HG03457 (cell line): ENCODE measurements around the gene REV3L.
"Not testable (repeated sequence)": the region's sequence is repeated elsewhere in the genome, so short reads cannot be mapped to it uniquely, and the experiment has no call there.

Source experiments
- ATAC-seq: cut with Tn5 transposase; IDR thresholded peaks from one replicate; pipeline ENCODE4 v1.9.1; 2021; ENCODE audit warnings: moderate number of reproducible peaks; ENCODE audit not compliant: unreplicated experiment

The REV3L gene

DNA sequence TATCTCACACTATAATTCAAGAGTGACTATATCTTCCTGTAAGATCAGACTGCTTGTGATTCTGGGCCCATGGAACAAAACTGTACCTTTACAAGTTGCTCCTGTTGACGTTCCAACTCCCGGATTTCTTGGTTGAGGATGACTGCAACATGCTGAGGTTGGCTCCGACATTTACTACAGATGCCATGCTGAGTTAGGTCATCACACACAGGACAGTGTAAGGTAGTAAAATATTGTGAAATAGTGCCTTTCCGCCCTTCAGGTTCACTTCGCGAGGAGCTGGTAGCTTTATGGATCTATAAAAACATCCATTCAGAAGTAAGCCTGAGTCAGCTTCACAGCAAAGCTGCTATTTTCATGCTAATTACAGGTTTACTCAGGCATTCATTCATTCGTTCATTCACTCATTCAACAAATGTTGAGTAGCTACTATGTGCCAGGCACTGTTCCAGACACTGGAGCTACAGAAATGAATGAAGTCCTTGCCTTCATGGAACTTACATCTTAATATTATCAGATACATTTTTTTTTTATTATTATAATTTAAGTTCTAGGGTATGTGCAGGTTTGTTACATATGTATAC lies 175.7 kb downstream of the REV3L start:
- ATAC-seq, result no peak

DNA sequence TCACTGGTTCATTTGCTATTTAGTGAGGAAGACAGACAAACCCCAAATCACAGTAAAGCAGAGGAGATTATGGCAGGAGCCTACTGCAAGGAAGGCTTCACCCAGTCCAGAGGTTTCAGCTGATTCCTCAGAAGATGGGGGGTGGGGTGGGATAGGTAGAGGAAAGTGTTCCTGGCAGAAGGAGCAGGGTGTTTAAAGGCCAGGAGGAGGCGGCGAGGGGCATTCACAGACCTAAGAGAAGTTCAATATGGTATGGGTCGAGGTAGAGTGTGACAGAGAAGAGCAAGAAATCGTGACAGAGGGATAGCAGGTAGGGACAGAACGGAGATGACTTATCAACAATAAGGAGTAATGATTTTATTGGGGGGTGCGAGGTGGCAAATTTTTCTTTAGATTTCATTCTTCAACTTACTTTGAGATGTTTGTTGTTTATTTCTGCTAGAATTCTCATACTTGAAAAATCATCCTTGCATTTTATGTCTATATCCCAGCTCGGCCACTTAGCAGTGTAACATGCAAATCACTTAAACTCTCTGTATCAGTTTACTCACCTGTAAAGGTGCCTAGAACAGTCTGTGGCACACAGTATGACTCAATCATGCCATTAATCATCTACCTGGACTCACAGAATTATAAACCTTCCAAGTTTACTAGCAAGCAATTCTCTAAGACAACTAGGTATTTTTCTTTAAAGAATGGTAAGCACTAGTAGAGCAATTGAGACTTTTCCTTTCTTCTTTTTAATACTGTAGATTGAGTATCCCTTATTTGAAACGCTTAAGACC lies 176.7 kb downstream of the REV3L start:
- ATAC-seq, result no peak

DNA sequence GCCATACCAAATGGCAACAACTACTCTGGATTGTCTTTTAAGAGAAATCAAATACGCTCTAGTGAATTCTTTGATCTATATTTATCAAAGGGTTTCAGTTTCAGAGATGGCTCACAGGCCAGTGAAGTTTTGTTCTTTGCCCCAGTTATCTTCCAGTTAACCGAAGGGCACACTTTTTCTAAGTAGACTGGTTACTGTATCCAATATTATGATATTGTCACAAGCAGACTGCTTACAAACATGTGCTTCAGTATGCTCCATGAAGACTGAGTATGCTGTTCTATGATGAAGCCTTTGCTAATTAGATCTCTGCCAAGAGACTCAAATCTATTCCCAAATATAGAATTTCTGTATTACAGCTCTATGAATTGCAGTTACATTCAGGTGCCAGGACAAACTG lies 181.1 kb downstream of the REV3L start:
- no peak for ATAC-seq

DNA sequence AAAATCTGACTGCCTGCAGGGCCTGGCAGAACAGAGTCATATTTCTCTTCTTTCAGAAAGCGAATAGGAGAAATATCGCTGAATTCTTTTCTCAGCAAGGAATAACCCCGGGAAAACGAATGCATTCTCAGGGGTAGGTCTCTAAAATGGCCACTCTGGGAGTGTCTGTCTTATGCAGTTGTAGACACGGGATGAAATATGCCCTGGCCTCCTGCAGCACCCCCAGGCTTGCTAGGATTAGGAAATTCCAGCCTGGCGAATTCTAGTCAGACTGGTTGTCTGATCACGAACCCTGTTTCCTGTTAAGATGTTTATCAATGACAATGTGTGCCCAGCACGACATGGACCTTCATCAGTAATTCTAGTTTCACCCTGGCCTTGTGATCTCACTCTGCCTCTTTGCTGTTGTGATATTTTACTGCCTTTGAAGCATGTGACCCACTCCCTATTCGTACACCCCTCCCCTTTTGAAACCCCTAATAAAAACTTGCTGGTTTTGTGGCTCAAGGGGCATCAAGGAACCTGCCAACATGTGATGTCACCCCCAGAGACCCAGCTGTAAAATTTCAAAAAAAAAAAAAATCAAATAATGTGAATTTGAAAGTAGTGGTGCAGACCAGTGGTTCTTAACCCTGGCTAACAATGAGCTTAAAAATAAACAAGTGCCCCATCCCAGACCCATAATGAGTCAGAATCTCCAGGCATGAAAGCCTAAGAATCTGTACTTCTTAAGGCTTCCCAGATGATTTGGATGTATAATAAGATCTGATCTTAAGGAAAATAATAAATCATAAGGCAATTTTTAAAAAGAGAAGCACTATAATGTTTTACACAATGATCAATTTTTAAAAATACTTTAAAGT lies 181.8 kb downstream of the REV3L start:
- not testable (repeated sequence) for ATAC-seq

DNA sequence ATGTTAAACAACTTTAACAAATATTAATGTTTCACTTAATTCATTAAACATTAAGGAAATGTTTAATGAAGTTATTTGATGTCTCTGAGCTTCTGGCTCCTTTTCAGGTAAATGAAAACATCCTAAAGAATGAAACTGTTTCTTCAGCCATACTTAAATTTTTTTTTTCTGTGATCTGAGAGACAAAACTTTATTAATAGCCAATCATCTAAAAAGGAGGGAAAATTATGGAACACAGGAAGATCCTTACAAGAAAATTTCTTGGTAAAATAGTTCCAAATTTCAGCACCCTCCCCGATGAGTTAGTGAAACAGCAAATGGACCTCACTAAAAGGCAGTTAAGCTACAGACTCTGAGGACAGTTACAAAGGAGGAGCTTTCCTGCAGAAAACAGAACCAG lies 185.2 kb downstream of the REV3L start:
- no peak for ATAC-seq

DNA sequence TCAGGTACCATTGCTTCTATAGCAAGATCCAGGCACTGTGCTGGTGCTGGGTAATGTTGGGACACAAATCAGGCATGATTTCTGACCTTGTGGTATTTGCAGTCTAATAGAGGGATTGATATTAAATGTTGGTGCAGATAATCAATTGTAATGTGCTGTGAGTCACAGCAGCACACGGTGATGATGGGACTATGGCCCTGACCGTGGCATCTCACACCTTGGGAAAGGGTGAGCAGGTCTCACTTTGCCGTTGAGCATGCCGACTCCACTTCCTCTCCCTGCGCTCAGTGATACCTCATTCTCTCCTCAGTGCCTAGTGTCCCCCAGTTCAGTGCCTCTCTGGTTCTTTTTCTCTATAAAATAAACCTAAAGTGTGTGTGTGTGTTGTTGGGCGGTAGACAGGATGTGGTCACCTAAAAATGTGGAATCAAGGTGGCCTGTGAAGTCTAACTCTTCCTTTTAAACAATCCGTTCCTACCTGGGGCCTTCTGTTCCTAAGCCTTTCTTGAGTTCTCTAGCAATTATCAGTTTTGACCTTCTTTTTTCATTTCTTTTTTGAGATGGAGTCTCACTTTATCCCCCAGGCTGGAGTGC lies 188.5 kb downstream of the REV3L start:
- no peak for ATAC-seq

DNA sequence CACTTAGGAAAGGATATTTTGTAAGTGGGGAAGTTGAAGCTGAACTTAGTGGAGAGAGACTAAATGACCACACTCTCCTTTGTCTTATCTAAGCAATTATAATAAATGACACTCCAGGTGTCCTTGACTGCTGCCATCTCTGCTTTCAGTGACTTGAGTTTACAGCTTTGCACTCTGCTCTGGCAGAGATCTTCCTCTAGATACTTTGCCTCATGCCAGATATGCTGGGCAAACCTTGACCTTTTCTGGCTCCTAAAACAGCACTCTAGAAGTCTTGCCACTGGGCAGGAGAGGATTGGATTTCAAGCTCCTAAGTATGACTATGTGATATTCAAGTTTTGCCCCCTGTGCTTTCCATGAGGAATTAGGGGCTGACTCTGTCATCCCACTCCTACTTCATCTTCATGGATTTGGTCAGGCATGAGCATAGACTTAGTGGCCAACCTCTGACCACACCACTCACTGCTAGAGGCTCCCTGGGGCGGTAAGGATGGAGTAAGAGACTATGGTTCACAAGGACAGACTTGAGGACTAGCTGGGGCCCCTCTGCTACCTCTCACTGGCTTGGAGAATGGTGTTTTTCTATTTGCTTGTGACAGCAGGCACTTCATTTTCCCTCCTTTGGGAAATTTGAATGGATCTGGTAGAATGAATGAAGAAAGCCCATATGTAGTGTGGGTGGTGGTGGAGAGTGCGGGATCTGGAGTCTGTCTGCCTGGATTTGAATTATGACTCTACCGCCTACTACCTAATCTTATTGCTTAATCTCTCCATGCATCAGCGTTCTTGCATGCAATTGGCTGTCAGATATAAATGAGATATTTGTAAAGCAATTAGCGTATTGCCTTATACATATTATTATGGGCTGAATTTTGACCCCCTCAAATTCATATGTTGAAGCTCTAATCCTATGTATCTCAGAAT lies 191.4 kb downstream of the REV3L start:
- ATAC-seq, result no peak

DNA sequence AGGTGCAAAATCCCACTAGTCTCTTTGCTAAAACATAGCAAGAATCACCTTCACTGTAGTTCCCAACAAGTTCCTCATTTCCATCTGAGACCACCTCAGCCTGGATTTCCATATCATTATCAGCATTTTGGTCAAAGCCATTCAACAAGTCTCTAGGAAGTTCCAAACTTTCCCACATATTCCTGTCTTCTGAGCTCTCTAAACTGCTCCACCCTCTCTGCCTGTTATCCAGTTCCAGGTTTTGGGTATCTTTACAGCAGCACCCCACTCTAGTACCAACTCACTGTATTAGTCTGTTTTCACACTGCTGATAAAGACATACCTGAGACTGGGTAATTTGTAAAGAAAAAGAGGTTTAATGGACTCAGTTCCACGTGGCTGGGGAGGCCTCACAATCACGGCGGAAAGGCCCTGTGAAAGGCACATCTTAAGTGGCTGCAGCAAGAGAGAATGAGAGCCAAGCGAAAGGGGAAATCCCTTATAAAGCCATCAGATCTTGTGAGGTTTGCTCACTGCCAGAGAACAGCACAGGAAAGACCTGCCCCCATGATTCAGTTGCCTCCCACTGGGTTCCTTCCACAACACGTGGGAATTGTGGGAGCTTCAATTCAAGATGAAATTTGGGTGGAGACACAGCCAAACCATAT lies 192.2 kb downstream of the REV3L start:
- ATAC-seq, result not testable (repeated sequence)

DNA sequence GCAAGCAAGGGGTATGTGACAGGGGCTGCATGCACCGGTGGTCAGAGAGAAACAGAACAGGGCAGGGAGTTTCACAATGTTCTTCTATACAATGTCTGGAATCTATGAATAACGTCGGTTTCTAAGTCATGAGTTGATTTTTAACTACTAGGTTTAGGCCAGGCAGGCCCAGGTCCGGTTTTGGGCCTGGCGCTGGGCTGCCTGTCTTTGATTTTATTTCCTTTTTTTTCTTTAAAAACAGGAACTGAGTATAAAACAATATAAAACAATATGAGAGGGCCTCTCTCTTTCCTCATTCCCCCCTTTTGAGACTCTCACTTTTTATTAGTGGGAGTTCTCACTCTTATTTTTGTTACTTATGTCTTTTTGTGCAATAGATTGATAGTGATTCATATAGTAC lies 198.7 kb downstream of the REV3L start:
- ATAC-seq, result not testable (repeated sequence)

DNA sequence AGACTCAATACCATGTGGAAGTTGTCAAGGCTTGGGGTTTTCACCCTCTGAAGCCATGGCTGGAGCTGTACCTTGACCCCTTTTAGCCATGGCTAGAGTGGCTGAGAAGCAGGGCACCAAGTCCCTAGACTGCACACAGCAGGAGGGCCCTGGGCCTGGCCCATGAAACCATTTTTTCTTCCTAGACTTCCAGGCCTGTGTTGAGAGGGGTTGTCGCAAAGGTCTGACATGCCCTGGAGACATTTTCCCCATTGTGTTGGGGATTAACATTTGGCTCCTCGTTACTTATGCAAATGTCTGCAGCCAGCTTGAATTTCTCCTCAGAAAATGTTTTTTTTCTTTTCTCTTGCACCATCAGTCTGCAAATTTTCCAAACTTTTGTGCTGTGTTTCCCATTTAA lies 199.3 kb downstream of the REV3L start:
- no peak for ATAC-seq

DNA sequence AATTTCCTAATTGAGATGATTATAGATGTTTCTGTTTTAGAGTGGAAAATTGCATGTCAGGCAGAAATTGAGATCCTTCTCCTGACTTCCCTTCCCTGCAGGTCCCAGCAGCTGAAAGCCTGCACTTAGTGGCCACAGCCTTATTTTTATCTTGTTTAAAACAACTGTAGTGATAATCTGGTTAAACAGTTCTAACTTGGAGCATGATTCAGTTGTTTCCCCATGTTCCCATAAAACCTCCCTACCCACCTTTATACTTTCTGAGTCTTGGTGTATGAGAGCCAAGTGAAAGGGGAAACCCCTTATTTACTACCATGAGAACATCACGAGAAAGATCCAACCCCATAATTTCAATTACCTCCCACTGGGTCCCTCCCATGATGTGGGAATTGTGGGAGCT lies 200.5 kb downstream of the REV3L start:
- ATAC-seq, result no peak

DNA sequence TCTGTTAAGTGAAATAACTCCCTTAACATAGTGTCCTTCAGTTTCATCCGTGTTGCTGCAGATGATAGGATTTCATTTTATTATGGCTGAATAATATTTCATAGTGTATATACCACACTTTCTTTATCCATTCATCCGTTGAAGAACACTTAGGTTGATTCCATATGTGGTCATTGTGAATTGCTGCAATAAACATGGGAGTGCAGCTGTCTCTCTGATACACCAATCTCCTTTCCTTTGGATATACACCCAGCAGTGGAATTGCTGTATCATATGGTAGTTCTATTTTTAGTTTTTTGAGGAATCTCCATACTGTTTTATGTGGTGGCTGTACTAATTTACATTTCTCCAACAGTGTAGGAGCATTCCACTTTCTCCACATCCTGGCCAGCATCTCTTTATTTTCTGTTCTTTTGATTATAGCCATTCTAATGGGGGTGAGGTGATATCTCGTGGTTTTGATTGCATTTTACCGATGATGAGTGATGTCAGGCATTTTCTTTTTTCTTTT lies 202.5 kb downstream of the REV3L start:
- ATAC-seq, result no peak

DNA sequence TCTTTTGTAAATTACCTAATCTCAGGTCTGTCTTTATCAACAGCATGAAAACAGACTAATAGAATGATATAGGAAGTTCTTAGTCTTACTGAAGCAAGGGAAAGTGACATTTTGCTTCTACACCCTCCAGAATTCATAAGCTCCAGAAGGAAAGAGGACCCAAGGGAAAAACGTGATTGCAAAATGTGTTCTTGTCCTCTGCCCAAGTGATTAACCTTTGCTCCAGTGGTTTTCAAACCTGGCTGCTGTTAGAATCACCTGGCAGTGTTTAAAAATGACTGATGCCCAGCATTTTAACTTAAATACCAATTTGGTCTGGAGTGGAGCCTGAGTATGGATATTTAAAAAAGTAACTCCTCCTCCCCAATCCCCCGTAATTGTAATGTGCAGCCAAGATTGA lies 204.3 kb downstream of the REV3L start:
- ATAC-seq, result no peak

DNA sequence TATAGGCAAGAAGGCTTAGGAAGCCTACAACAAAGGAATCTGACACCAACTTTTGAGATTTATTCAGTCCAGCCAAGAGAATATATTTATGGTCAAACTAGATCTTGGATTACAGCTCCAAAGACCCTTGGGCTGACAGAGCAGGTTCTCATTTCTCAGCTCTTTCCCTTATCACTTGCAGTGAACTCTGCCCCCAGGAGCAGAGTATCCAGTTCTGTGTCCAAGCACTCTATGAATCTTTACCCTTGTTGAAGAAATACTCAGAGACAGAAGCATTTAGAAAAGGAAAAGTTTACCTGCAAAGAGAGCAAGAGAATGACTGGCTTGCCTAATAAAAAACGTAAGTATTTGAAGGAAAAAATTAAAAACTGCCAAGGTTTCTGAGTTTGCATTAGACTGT lies 205.2 kb downstream of the REV3L start:
- ATAC-seq, result no peak

DNA sequence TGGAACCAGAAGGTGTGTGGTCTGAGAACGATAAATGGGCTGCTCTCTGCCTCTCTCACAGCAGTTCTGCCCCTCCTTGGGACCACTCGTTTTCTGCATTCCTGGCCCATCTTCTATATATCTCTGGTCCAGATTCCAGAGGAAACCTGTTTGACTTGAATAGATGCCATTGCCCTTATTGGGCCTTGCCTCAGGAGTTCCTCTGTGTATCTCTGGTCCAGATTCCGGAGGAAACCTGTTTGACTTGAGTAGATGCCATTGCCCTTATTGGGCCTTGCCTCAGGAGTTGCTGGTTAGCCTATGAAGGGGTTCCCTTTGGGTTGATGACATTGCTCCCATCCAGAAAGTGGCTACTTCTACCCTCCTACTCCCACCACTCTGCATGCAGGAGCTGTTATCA lies 206.3 kb downstream of the REV3L start:
- ATAC-seq, result no peak

DNA sequence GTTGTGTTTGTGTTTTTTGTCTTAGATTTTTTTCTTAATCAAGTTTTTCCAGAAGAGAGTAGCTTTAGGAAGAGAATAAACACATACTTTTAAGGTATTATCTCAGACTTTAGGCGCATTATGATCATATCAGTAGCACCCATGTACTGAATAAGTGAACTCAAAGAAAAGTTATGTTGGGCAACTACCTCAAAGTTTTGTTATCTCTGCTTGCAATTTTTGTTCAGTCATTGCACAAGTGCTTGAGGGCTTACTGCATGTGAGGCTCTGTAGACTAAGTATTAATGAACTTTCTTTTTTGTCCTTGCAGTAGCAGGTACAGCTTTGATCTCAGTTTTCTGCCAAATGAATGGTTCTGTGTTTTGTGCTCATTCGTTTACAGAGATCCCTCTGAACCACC lies 206.7 kb downstream of the REV3L start:
- ATAC-seq, result no peak

DNA sequence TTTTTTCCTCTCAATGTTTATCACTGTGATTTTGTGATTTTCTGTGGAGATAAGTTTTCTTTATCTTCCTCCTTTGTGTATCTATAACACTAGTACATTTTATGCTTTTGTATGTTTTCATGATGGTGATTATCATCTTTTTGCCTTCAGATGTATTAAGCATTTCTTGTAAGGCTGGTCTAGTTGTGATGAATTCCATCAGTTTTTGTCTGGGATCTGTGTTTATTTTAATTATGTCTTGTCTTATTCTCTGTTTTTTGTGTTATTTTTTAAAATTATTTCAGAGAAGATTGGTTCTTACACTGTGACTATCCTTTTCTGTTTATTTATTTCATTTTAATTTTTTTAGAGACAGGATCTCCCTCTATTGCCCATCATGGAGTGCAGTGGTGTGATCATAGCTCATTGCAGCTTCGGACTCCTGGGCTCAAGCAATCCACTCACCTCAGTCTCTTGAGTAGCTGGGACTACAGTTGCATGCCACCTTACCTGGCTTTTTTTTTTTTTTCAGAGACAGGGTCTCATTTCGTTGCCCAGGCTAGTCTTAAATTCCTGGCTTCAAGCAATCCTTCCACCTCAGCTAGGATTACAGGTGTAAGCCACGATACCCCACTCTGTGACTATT lies 208.3 kb downstream of the REV3L start:
- no peak for ATAC-seq

DNA sequence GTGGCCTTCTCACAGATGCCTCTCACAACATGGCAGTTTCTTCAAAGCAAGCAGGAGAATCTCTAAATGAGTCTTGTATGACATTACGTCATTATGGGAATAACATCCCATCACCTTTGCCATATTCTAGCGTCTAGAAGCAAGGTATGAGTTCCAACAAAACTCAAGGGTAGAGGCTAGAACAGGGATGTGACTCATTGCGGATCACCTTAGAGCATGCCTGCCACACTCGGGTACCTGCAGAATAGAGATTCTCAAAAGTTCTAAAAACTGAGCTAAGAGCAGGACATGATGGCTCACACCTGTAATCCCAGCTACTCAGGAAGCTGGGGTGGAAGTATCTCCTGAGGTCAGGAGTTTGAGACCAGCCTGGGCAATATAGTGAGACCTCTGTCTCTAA lies 212.9 kb downstream of the REV3L start:
- ATAC-seq, result no peak

DNA sequence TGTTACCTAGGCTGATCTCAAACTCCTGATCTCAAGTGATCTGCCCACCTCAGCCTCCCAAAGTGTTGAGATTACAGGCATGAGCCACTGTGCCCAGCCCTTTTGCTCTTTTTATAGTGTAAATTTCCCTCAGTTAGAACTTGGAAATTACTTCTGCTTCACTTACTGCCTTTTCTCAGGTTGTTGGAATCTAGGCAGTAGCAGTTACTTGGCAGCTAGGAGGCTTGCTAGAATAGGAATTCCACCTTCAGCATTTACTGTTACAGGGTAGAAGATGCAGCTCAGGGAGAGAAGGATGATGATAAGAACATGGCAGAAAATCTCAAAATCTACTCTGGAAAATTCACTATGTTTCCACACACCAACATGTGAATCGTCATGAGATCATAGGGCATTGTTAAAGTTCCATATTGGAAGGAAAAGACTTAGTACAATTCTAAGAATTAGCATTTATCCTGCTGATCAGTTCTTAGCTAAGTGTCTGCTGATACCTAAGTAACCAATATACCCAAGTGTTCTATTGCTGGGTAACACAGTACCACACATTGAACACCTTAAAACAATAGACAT lies 213.5 kb downstream of the REV3L start:
- no peak for ATAC-seq
